ENCODE data around the gene TFEB. TPM values are rescaled to one million over a fixed set of nuclear protein-coding genes. Genes with fewer than 3 reads are reported as not detected.
A peak's percentile ranks its signal among the peaks of the same experiment; 100 is the strongest.

TFEB gene
- total and polyA plus RNA-seq, 4 experiments from 2014 or later = 8.2 to 17.6 (median 13.9) TPM

- POLR2A ChIA-PET (ENCODE audit: partially characterized antibody) = interaction anchor here (0.7 to 1.2 kb wide), 3 partner anchors 44 to 526 kb away, joined by 3 read pairs; partner anchors contain the start of gene TAF8
- CTCF ChIA-PET (ENCODE audit: partially characterized antibody) = interaction anchor here (0.6 to 9.8 kb wide), 5 partner anchors 11 to 768 kb away, joined by 3 to 178 read pairs (median 3); partner anchors contain the start of gene TAF8
- Mint-ChIP-seq H3K36me3 (peaks cover 4 to 15% of the 10 kb centered on the region in 2 donors), H3K9me3 (no peaks in the 10 kb centered on the region), H3K27me3 (peaks cover 2 to 3% of the 10 kb centered on the region in 2 donors), H3K4me1 (peaks cover 9 to 32% (median 13%) of the 10 kb centered on the region in 4 donors), H3K4me3 (peak within 1 kb of the TSS; percentile 87 to 94 (median 88)), H3K27ac (peak within 1 kb of the TSS in 6 of 7 donors; percentile 83 to 93 (median 88))
- peaks cover 15% of the 10 kb centered on the region for H3K4me1 ChIP-seq (ENCODE audit: insufficient read depth, low read length)
- H3K4me3 ChIP-seq (ENCODE audit: low read length in 2 of 2) = peak within 1 kb of the TSS; percentile 45 to 76
- peak; percentile 96 to 99 (median 97) for DNase-seq
- intact Hi-C loops (cut with micrococcal nuclease) = loop anchor here (1.0 to 10.0 kb wide), 8 partner anchors 7 to 1395 kb away; partner anchors contain the start of genes MRPS10, SRF, TFEB and TOMM6
- no peaks in the 10 kb centered on the region for H3K27me3 ChIP-seq (ENCODE audit: insufficient read depth, low read length)
- no peaks in the 10 kb centered on the region for H3K9me3 ChIP-seq (ENCODE audit: control insufficient read depth in 1 of 2, low read length in 2 of 2)
- H3K36me3 ChIP-seq (ENCODE audit: insufficient read depth, low read length) = peaks cover 6% of the 10 kb centered on the region
- H3K27ac ChIP-seq (ENCODE audit: low read depth, low read length) = peak within 1 kb of the TSS; percentile 44
Measured at GRCh38 chr6:41779788-41780550, 44.6 kb upstream of the TFEB start, which contains the start of gene FRS3. TSS of gene FRS3 (minus strand) at chr6:41779900. CDS start at chr6:41776987, 2,913 bp downstream.

- intact Hi-C loops (cut with micrococcal nuclease) = loop anchor here (1.0 kb wide), 1 partner anchor 8 kb away; the partner anchor contains the start of gene TOMM6
- H3K4me1 Mint-ChIP-seq = peaks cover 9 to 30% (median 12%) of the 10 kb centered on the region in 4 donors
Measured at GRCh38 chr6:41779336-41779735, 43.9 kb upstream of the TFEB start.

GRCh38 chr6:41778895-41779294 lies 43.5 kb upstream of the TFEB start:
- no peaks in the 10 kb centered on the region for H3K9me3 Mint-ChIP-seq
- H3K36me3 Mint-ChIP-seq = peaks cover 14 to 25% of the 10 kb centered on the region in 2 donors

More at GRCh38 chr6:41779336-41779735, 43.9 kb upstream of the TFEB start:
- DNase-seq = no peak
- Mint-ChIP-seq H3K27me3 (peaks cover 2 to 3% of the 10 kb centered on the region in 2 donors), H3K36me3 (peaks cover 10 to 22% of the 10 kb centered on the region in 2 donors), H3K27ac (peak overlapping the region in 6 of 7 donors; percentile 83 to 93 (median 88)), H3K9me3 (no peaks in the 10 kb centered on the region), H3K4me3 (peak overlapping the region; percentile 84 to 91 (median 87))
- peak overlapping the region; percentile 25 for H3K27ac ChIP-seq (ENCODE audit: low read depth, low read length)
- peak overlapping the region; percentile 45 to 76 for H3K4me3 ChIP-seq (ENCODE audit: low read length in 2 of 2)
- CTCF ChIA-PET (ENCODE audit: partially characterized antibody) = interaction anchor here (0.6 to 9.8 kb wide), 3 partner anchors 267 to 768 kb away, joined by 3 to 178 read pairs (median 3); partner anchors contain the start of gene TAF8
- peaks cover 10% of the 10 kb centered on the region for H3K36me3 ChIP-seq (ENCODE audit: insufficient read depth, low read length)
- no peaks in the 10 kb centered on the region for H3K9me3 ChIP-seq (ENCODE audit: control insufficient read depth in 1 of 2, low read length in 2 of 2)
- H3K27me3 ChIP-seq (ENCODE audit: insufficient read depth, low read length) = no peaks in the 10 kb centered on the region
- POLR2A ChIA-PET (ENCODE audit: partially characterized antibody) = interaction anchor here (0.7 to 1.2 kb wide), 3 partner anchors 43 to 527 kb away, joined by 3 read pairs; partner anchors contain the start of gene TAF8
- H3K4me1 ChIP-seq (ENCODE audit: insufficient read depth, low read length) = peaks cover 15% of the 10 kb centered on the region

GRCh38 chr6:41777551-41778285 lies 42.3 kb upstream of the TFEB start:
- no peaks in the 10 kb centered on the region for H3K9me3 Mint-ChIP-seq
- peak overlapping the region in 4 of 8 donors; percentile 36 to 88 (median 44) for H3K4me3 Mint-ChIP-seq
- intact Hi-C loops (cut with micrococcal nuclease) = loop anchor here (2.0 kb wide), 2 partner anchors 71 to 175 kb away; no protein-coding TSS in a partner anchor
- Histone ChIP-seq H3K4me3 (ENCODE audit: low read length in 2 of 2) (no peak overlapping the region), H3K27ac (ENCODE audit: low read depth, low read length) (no peak overlapping the region), H3K4me1 (ENCODE audit: insufficient read depth, low read length) (peaks cover 15% of the 10 kb centered on the region), H3K27me3 (ENCODE audit: insufficient read depth, low read length) (no peaks in the 10 kb centered on the region), H3K9me3 (ENCODE audit: control insufficient read depth in 1 of 2, low read length in 2 of 2) (no peaks in the 10 kb centered on the region), H3K36me3 (ENCODE audit: insufficient read depth, low read length) (peaks cover 14% of the 10 kb centered on the region)
- H3K4me1 Mint-ChIP-seq = peaks cover 9 to 27% (median 12%) of the 10 kb centered on the region in 4 donors
- CTCF ChIA-PET (ENCODE audit: partially characterized antibody) = interaction anchor here (0.6 to 4.5 kb wide), 6 partner anchors 10 to 437 kb away, joined by 3 to 28 read pairs (median 4); partner anchors contain the start of genes BYSL, MED20 and TOMM6
- H3K27ac Mint-ChIP-seq = peak overlapping the region in 1 of 7 donors; percentile 12
- peaks cover 15 to 28% of the 10 kb centered on the region in 2 donors for H3K36me3 Mint-ChIP-seq
- POLR2A ChIA-PET (ENCODE audit: partially characterized antibody) = interaction anchor here (1.0 to 1.3 kb wide), 2 partner anchors 10 to 14 kb away, joined by 3 to 5 read pairs; partner anchors contain the start of gene TOMM6
- peaks cover 2 to 3% of the 10 kb centered on the region in 2 donors for H3K27me3 Mint-ChIP-seq
- no peak for DNase-seq

More at GRCh38 chr6:41778895-41779294, 43.5 kb upstream of the TFEB start:
- peak overlapping the region; percentile 45 to 76 for H3K4me3 ChIP-seq (ENCODE audit: low read length in 2 of 2)
- H3K27ac ChIP-seq (ENCODE audit: low read depth, low read length) = no peak overlapping the region
- ChIA-PET POLR2A (ENCODE audit: partially characterized antibody) (interaction anchor here (1.0 to 1.3 kb wide), 2 partner anchors 9 to 13 kb away, joined by 3 to 5 read pairs; partner anchors contain the start of gene TOMM6), CTCF (ENCODE audit: partially characterized antibody) (interaction anchor here (0.7 to 4.5 kb wide), 5 partner anchors 8 to 436 kb away, joined by 3 to 28 read pairs (median 4); partner anchors contain the start of genes BYSL, MED20 and TOMM6)
- H3K4me3 Mint-ChIP-seq = peak overlapping the region; percentile 84 to 91 (median 87)
- peak overlapping the region in 5 of 7 donors; percentile 83 to 93 (median 87) for H3K27ac Mint-ChIP-seq
- H3K27me3 ChIP-seq (ENCODE audit: insufficient read depth, low read length) = no peaks in the 10 kb centered on the region
- H3K36me3 ChIP-seq (ENCODE audit: insufficient read depth, low read length) = peaks cover 13% of the 10 kb centered on the region
- H3K4me1 Mint-ChIP-seq = peaks cover 9 to 27% (median 12%) of the 10 kb centered on the region in 4 donors
- intact Hi-C loops (cut with micrococcal nuclease) = loop anchor here (1.0 kb wide), 1 partner anchor 8 kb away; the partner anchor contains the start of gene TOMM6
- H3K4me1 ChIP-seq (ENCODE audit: insufficient read depth, low read length) = peaks cover 15% of the 10 kb centered on the region
- no peak for DNase-seq
- H3K27me3 Mint-ChIP-seq = peaks cover 2 to 3% of the 10 kb centered on the region in 2 donors
- no peaks in the 10 kb centered on the region for H3K9me3 ChIP-seq (ENCODE audit: control insufficient read depth in 1 of 2, low read length in 2 of 2)

GRCh38 chr6:41775293-41775882 lies 40.0 kb upstream of the TFEB start:
- Mint-ChIP-seq H3K9me3 (no peaks in the 10 kb centered on the region), H3K4me3 (no peak overlapping the region), H3K27me3 (peaks cover 0 to 2% of the 10 kb centered on the region in 2 donors), H3K36me3 (peaks cover 28 to 44% of the 10 kb centered on the region in 2 donors), H3K27ac (no peak overlapping the region), H3K4me1 (peaks cover 6 to 20% (median 6%) of the 10 kb centered on the region in 4 donors)
- peaks cover 7% of the 10 kb centered on the region for H3K4me1 ChIP-seq (ENCODE audit: insufficient read depth, low read length)
- H3K4me3 ChIP-seq (ENCODE audit: low read length in 2 of 2) = no peak overlapping the region
- no peak for DNase-seq
- H3K36me3 ChIP-seq (ENCODE audit: insufficient read depth, low read length) = peaks cover 28% of the 10 kb centered on the region
- H3K27ac ChIP-seq (ENCODE audit: low read depth, low read length) = no peak overlapping the region
- POLR2A ChIA-PET (ENCODE audit: partially characterized antibody) = interaction anchor here (1.6 kb wide), 1 partner anchor 11 kb away, joined by 6 read pairs; no protein-coding TSS in a partner anchor
- intact Hi-C loops (cut with micrococcal nuclease) = no loop called here
- no peaks in the 10 kb centered on the region for H3K9me3 ChIP-seq (ENCODE audit: control insufficient read depth in 1 of 2, low read length in 2 of 2)
- CTCF ChIA-PET (ENCODE audit: partially characterized antibody) = interaction anchor here (0.9 to 4.5 kb wide), 5 partner anchors 9 to 42 kb away, joined by 3 to 28 read pairs (median 3); partner anchors contain the start of genes TFEB and TOMM6
- H3K27me3 ChIP-seq (ENCODE audit: insufficient read depth, low read length) = no peaks in the 10 kb centered on the region

GRCh38 chr6:41774841-41775240 lies 39.4 kb upstream of the TFEB start:
- Mint-ChIP-seq H3K4me1 (peaks cover 5 to 15% (median 6%) of the 10 kb centered on the region in 4 donors), H3K9me3 (no peaks in the 10 kb centered on the region), H3K4me3 (no peak overlapping the region), H3K27ac (peak overlapping the region in 1 of 7 donors; percentile 8), H3K36me3 (peaks cover 28 to 44% of the 10 kb centered on the region in 2 donors), H3K27me3 (peaks cover 0 to under 1% of the 10 kb centered on the region in 2 donors)
- peaks cover 7% of the 10 kb centered on the region for H3K4me1 ChIP-seq (ENCODE audit: insufficient read depth, low read length)
- H3K27ac ChIP-seq (ENCODE audit: low read depth, low read length) = no peak overlapping the region
- H3K27me3 ChIP-seq (ENCODE audit: insufficient read depth, low read length) = no peaks in the 10 kb centered on the region
- intact Hi-C loops (cut with micrococcal nuclease) = no loop called here
- DNase-seq = no peak
- H3K36me3 ChIP-seq (ENCODE audit: insufficient read depth, low read length) = peaks cover 30% of the 10 kb centered on the region
- no peaks in the 10 kb centered on the region for H3K9me3 ChIP-seq (ENCODE audit: control insufficient read depth in 1 of 2, low read length in 2 of 2)
- CTCF ChIA-PET (ENCODE audit: partially characterized antibody) = interaction anchor here (0.9 to 4.5 kb wide), 5 partner anchors 9 to 41 kb away, joined by 3 to 28 read pairs (median 3); partner anchors contain the start of genes TFEB and TOMM6
- H3K4me3 ChIP-seq (ENCODE audit: low read length in 2 of 2) = no peak overlapping the region
- POLR2A ChIA-PET (ENCODE audit: partially characterized antibody) = no interaction called here
